ENCODE results near the gene CD300LD.

CD300LD gene

GRCh38 chr17:74543891-74544760 lies 48.0 kb downstream of the CD300LD start:
- no peak for DNase-seq (ENCODE audit: low read depth)

GRCh38 chr17:74543406-74543805 lies 48.7 kb downstream of the CD300LD start:
- DNase-seq (ENCODE audit: low read depth), result no peak

- no peak for DNase-seq (ENCODE audit: low read depth)
Observed at GRCh38 chr17:74542727-74543383, 49.2 kb downstream of the CD300LD start.

GRCh38 chr17:74542166-74542565 lies 49.9 kb downstream of the CD300LD start:
- DNase-seq (ENCODE audit: low read depth), result no peak

GRCh38 chr17:74541176-74542111 lies 50.6 kb downstream of the CD300LD start:
- no peak for DNase-seq (ENCODE audit: low read depth)

GRCh38 chr17:74539281-74539820 lies 52.7 kb downstream of the CD300LD start:
- DNase-seq (ENCODE audit: low read depth), result no peak

GRCh38 chr17:74536890-74537289 lies 55.2 kb downstream of the CD300LD start:
- DNase-seq (ENCODE audit: low read depth), result no peak

GRCh38 chr17:74532115-74532514 lies 60.0 kb downstream of the CD300LD start:
- no peak for DNase-seq (ENCODE audit: low read depth)

- DNase-seq (ENCODE audit: low read depth), result no peak
Observed at GRCh38 chr17:74531231-74531761, 60.8 kb downstream of the CD300LD start, which contains the start of gene CD300LB. Gene CD300LB, minus strand, starts transcription at chr17:74531475. Its CDS starts 125 bp downstream, at chr17:74531350.

- no peak for DNase-seq (ENCODE audit: low read depth)
Observed at GRCh38 chr17:74530831-74531150, 61.3 kb downstream of the CD300LD start.
